Embryonic facial prominence (tissue), 1 donor: ENCODE measurements around the gene ARHGAP4.

Source experiments
- DNase-seq: peaks from one replicate; pipeline ENCODE4 v3.0.0-alpha.2; 2016; ENCODE audit errors: extremely low spot score

ARHGAP4 gene

GRCh38 chrX:153963546-153963945 lies 37.5 kb upstream of the ARHGAP4 start:
- no peak for DNase-seq

- no peak for DNase-seq
Measured at GRCh38 chrX:153961292-153961691, 35.2 kb upstream of the ARHGAP4 start.

- no peak for DNase-seq
Measured at GRCh38 chrX:153960786-153961185, 34.7 kb upstream of the ARHGAP4 start.

GRCh38 chrX:153960077-153960476 lies 34.0 kb upstream of the ARHGAP4 start:
- DNase-seq: no peak

GRCh38 chrX:153959649-153960048 lies 33.6 kb upstream of the ARHGAP4 start:
- no peak for DNase-seq

- DNase-seq: no peak
Measured at GRCh38 chrX:153958605-153959004, 32.5 kb upstream of the ARHGAP4 start.

- DNase-seq: no peak
Measured at GRCh38 chrX:153957224-153957623, 31.2 kb upstream of the ARHGAP4 start.

GRCh38 chrX:153956044-153956907 lies 30.2 kb upstream of the ARHGAP4 start:
- DNase-seq: no peak

GRCh38 chrX:153955228-153955732 lies 29.2 kb upstream of the ARHGAP4 start:
- no peak for DNase-seq

- no peak for DNase-seq
Measured at GRCh38 chrX:153954558-153955227, 28.6 kb upstream of the ARHGAP4 start.

GRCh38 chrX:153953892-153954557 lies 28.0 kb upstream of the ARHGAP4 start:
- DNase-seq: no peak

- DNase-seq: no peak
Measured at GRCh38 chrX:153953342-153953830, 27.3 kb upstream of the ARHGAP4 start.

GRCh38 chrX:153952373-153953026 lies 26.4 kb upstream of the ARHGAP4 start:
- no peak for DNase-seq

GRCh38 chrX:153951683-153952372 lies 25.8 kb upstream of the ARHGAP4 start:
- no peak for DNase-seq

- DNase-seq: no peak
Measured at GRCh38 chrX:153950127-153950526, 24.1 kb upstream of the ARHGAP4 start.

- no peak for DNase-seq
Measured at GRCh38 chrX:153948847-153949805, 23.1 kb upstream of the ARHGAP4 start.

- no peak for DNase-seq
Measured at GRCh38 chrX:153948002-153948466, 22.0 kb upstream of the ARHGAP4 start.

- no peak for DNase-seq
Measured at GRCh38 chrX:153947009-153947769, 21.1 kb upstream of the ARHGAP4 start.
